Measurements from ENCODE around the gene GCNT4.

The GCNT4 gene

GRCh38 chr5:75057561-75057960 is 5.2 kb upstream of the GCNT4 start:
- H3K27ac ChIP-seq: no peak overlapping the region
- TF ChIP-seq ZFX (IDR thresholded peaks at IDR 0.05) (no peak), CTCF (conservative IDR thresholded peaks at IDR 0.05) (no peak)

- no peak overlapping the region for H3K27ac ChIP-seq
- TF ChIP-seq CTCF (conservative IDR thresholded peaks at IDR 0.05) (no peak), ZFX (IDR thresholded peaks at IDR 0.05) (no peak)
Measured at GRCh38 chr5:75055727-75056144, 3.4 kb upstream of the GCNT4 start.

- H3K27ac ChIP-seq: no peak overlapping the region
- no peak for TF ChIP-seq ZFX (IDR thresholded peaks at IDR 0.05)
- no peak for TF ChIP-seq CTCF (conservative IDR thresholded peaks at IDR 0.05)
Measured at GRCh38 chr5:75054134-75054930, 2.0 kb upstream of the GCNT4 start.

GRCh38 chr5:75053304-75054133 is 1.2 kb upstream of the GCNT4 start:
- TF ChIP-seq ZFX (IDR thresholded peaks at IDR 0.05) (no peak), CTCF (conservative IDR thresholded peaks at IDR 0.05) (peak; percentile 42)
- H3K27ac ChIP-seq: no peak overlapping the region

GRCh38 chr5:75053054-75053303 is 621 bp upstream of the GCNT4 start:
- TF ChIP-seq ZFX (IDR thresholded peaks at IDR 0.05) (no peak), CTCF (conservative IDR thresholded peaks at IDR 0.05) (no peak)
- H3K27ac ChIP-seq: no peak overlapping the region

GRCh38 chr5:75051217-75051751 is 1.1 kb downstream of the GCNT4 start:
- H3K27ac ChIP-seq: no peak overlapping the region
- no peak for TF ChIP-seq ZFX (IDR thresholded peaks at IDR 0.05)
- no peak for TF ChIP-seq CTCF (conservative IDR thresholded peaks at IDR 0.05)

- no peak overlapping the region for H3K27ac ChIP-seq
- TF ChIP-seq ZFX (IDR thresholded peaks at IDR 0.05) (no peak), CTCF (conservative IDR thresholded peaks at IDR 0.05) (0 out of 2 replicates have a peak, but pooled peaks have one; percentile 0)
Measured at GRCh38 chr5:75050415-75050814, 1.9 kb downstream of the GCNT4 start.
